ENCODE results near the gene HBA2.

The HBA2 gene

GRCh38 chr16:185213-185612, 12.5 kb downstream of the HBA2 start:
- Histone ChIP-seq H3K27ac (ENCODE audit: low read depth, low read length, poor library complexity, severe bottlenecking) (no peak overlapping the region), H3K9ac (ENCODE audit: low read length) (no peak overlapping the region), H3K9me3 (ENCODE audit: low read length) (no peaks in the 10 kb centered on the region), H3K4me2 (ENCODE audit: low read length) (no peak overlapping the region), H3K79me2 (ENCODE audit: insufficient read depth, low read length) (no peaks in the 10 kb centered on the region), H3K4me1 (ENCODE audit: insufficient read depth, low read length, severe bottlenecking) (peaks cover 5% of the 10 kb centered on the region), H2AFZ (ENCODE audit: low read length) (no peak overlapping the region), H4K20me1 (ENCODE audit: insufficient read depth, low read length) (no peaks in the 10 kb centered on the region), H3K27me3 (ENCODE audit: insufficient read depth, low read length) (no peaks in the 10 kb centered on the region), H3K9me2 (ENCODE audit: low read depth, low read length) (no peaks in the 10 kb centered on the region), H3F3A (ENCODE audit: insufficient read depth, low read length) (no peaks in the 10 kb centered on the region), H3K4me3 (ENCODE audit: low read depth, low read length, poor library complexity, severe bottlenecking) (no peak overlapping the region), H3K36me3 (ENCODE audit: insufficient read depth, low read length) (peaks cover 38% of the 10 kb centered on the region)
- TF ChIP-seq EZH2 (IDR thresholded peaks at IDR 0.05; ENCODE audit: borderline replicate concordance, low read length) = no peak
- TF ChIP-seq, protein P1, sequence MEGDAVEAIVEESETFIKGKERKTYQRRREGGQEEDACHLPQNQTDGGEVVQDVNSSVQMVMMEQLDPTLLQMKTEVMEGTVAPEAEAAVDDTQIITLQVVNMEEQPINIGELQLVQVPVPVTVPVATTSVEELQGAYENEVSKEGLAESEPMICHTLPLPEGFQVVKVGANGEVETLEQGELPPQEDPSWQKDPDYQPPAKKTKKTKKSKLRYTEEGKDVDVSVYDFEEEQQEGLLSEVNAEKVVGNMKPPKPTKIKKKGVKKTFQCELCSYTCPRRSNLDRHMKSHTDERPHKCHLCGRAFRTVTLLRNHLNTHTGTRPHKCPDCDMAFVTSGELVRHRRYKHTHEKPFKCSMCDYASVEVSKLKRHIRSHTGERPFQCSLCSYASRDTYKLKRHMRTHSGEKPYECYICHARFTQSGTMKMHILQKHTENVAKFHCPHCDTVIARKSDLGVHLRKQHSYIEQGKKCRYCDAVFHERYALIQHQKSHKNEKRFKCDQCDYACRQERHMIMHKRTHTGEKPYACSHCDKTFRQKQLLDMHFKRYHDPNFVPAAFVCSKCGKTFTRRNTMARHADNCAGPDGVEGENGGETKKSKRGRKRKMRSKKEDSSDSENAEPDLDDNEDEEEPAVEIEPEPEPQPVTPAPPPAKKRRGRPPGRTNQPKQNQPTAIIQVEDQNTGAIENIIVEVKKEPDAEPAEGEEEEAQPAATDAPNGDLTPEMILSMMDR (IDR thresholded peaks at IDR 0.05; ENCODE audit: low read length) = no peak

GRCh38 chr16:185691-186090, 13.0 kb downstream of the HBA2 start:
- Histone ChIP-seq H3K9me3 (ENCODE audit: low read length) (no peaks in the 10 kb centered on the region), H3K9me2 (ENCODE audit: low read depth, low read length) (no peaks in the 10 kb centered on the region), H3K9ac (ENCODE audit: low read length) (no peak overlapping the region), H3K4me3 (ENCODE audit: low read depth, low read length, poor library complexity, severe bottlenecking) (no peak overlapping the region), H3K4me2 (ENCODE audit: low read length) (no peak overlapping the region), H4K20me1 (ENCODE audit: insufficient read depth, low read length) (no peaks in the 10 kb centered on the region), H3F3A (ENCODE audit: insufficient read depth, low read length) (no peaks in the 10 kb centered on the region), H3K27ac (ENCODE audit: low read depth, low read length, poor library complexity, severe bottlenecking) (no peak overlapping the region), H3K36me3 (ENCODE audit: insufficient read depth, low read length) (peaks cover 43% of the 10 kb centered on the region), H3K79me2 (ENCODE audit: insufficient read depth, low read length) (no peaks in the 10 kb centered on the region), H3K4me1 (ENCODE audit: insufficient read depth, low read length, severe bottlenecking) (peaks cover 5% of the 10 kb centered on the region), H3K27me3 (ENCODE audit: insufficient read depth, low read length) (no peaks in the 10 kb centered on the region), H2AFZ (ENCODE audit: low read length) (no peak overlapping the region)
- no peak for TF ChIP-seq EZH2 (IDR thresholded peaks at IDR 0.05; ENCODE audit: borderline replicate concordance, low read length)

GRCh38 chr16:187330-187729, 14.7 kb downstream of the HBA2 start:
- Histone ChIP-seq H4K20me1 (ENCODE audit: insufficient read depth, low read length) (no peaks in the 10 kb centered on the region), H3K4me3 (ENCODE audit: low read depth, low read length, poor library complexity, severe bottlenecking) (no peak overlapping the region), H3K4me2 (ENCODE audit: low read length) (no peak overlapping the region), H3K9ac (ENCODE audit: low read length) (no peak overlapping the region), H3K4me1 (ENCODE audit: insufficient read depth, low read length, severe bottlenecking) (no peaks in the 10 kb centered on the region), H2AFZ (ENCODE audit: low read length) (no peak overlapping the region), H3K9me2 (ENCODE audit: low read depth, low read length) (no peaks in the 10 kb centered on the region), H3F3A (ENCODE audit: insufficient read depth, low read length) (no peaks in the 10 kb centered on the region), H3K36me3 (ENCODE audit: insufficient read depth, low read length) (peaks cover 59% of the 10 kb centered on the region), H3K9me3 (ENCODE audit: low read length) (no peaks in the 10 kb centered on the region), H3K27ac (ENCODE audit: low read depth, low read length, poor library complexity, severe bottlenecking) (no peak overlapping the region), H3K79me2 (ENCODE audit: insufficient read depth, low read length) (no peaks in the 10 kb centered on the region), H3K27me3 (ENCODE audit: insufficient read depth, low read length) (no peaks in the 10 kb centered on the region)
- TF ChIP-seq, protein P1 (IDR thresholded peaks at IDR 0.05; ENCODE audit: low read length) = no peak
- no peak for TF ChIP-seq EZH2 (IDR thresholded peaks at IDR 0.05; ENCODE audit: borderline replicate concordance, low read length)

- no peak overlapping the region for H2AFZ ChIP-seq (ENCODE audit: low read length)
- no peak overlapping the region for H3K4me2 ChIP-seq (ENCODE audit: low read length)
- H3K9me3 ChIP-seq (ENCODE audit: low read length) = no peaks in the 10 kb centered on the region
- no peaks in the 10 kb centered on the region for H3K4me1 ChIP-seq (ENCODE audit: insufficient read depth, low read length, severe bottlenecking)
- H3K27ac ChIP-seq (ENCODE audit: low read depth, low read length, poor library complexity, severe bottlenecking) = no peak overlapping the region
- no peaks in the 10 kb centered on the region for H3K27me3 ChIP-seq (ENCODE audit: insufficient read depth, low read length)
- no peaks in the 10 kb centered on the region for H3K79me2 ChIP-seq (ENCODE audit: insufficient read depth, low read length)
- no peak for TF ChIP-seq EZH2 (IDR thresholded peaks at IDR 0.05; ENCODE audit: borderline replicate concordance, low read length)
- TF ChIP-seq, protein P1 (IDR thresholded peaks at IDR 0.05; ENCODE audit: low read length) = peak; percentile 57; the same call in 1 of the 2 replicates
- no peak overlapping the region for H3K4me3 ChIP-seq (ENCODE audit: low read depth, low read length, poor library complexity, severe bottlenecking)
- H3F3A ChIP-seq (ENCODE audit: insufficient read depth, low read length) = no peaks in the 10 kb centered on the region
- no peaks in the 10 kb centered on the region for H4K20me1 ChIP-seq (ENCODE audit: insufficient read depth, low read length)
- no peak overlapping the region for H3K9ac ChIP-seq (ENCODE audit: low read length)
- H3K36me3 ChIP-seq (ENCODE audit: insufficient read depth, low read length) = peaks cover 73% of the 10 kb centered on the region
- no peaks in the 10 kb centered on the region for H3K9me2 ChIP-seq (ENCODE audit: low read depth, low read length)
Observed at GRCh38 chr16:188674-189073, 16.0 kb downstream of the HBA2 start.

All from OCI-LY1 (cell line).